ENCODE results near the gene DAGLA. TPM values are rescaled to one million over a fixed set of nuclear protein-coding genes. Genes with fewer than 3 reads are reported as not detected.

The DAGLA gene
- total RNA-seq, 1 experiment from 2014 or later, result 3.1 TPM

- ChIA-PET CTCF (interaction anchor here (1.5 to 4.6 kb wide), 8 partner anchors 8 to 312 kb away, joined by 7 to 64 read pairs (median 23); partner anchors contain the start of genes FADS1 and FADS2), POLR2A (interaction anchor here (1.6 to 1.9 kb wide), 2 partner anchors 8 to 74 kb away, joined by 5 to 6 read pairs; no protein-coding TSS in a partner anchor)
- H3K27ac Mint-ChIP-seq, result peak overlapping the region; percentile 65; the same call in 1 of the 2 replicates
- H3K27me3 Mint-ChIP-seq (ENCODE audit: low read depth), result no peaks in the 10 kb centered on the region
- peaks cover 21% of the 10 kb centered on the region for H3K4me1 Mint-ChIP-seq
- H3K9me3 Mint-ChIP-seq, result no peaks in the 10 kb centered on the region
- H3K36me3 Mint-ChIP-seq, result peaks cover 32% of the 10 kb centered on the region
- DNase-seq (ENCODE audit: low spot score) (no peak), ATAC-seq (no peak)
- H3K4me3 Mint-ChIP-seq, result no peak overlapping the region
- TF ChIP-seq NFE2L1 (CRISPR knock-in tag; IDR thresholded peaks at IDR 0.05) (no peak), ZNF396 (CRISPR knock-in tag; IDR thresholded peaks at IDR 0.05; ENCODE audit: borderline replicate concordance) (no peak), AFF4 (CRISPR knock-in tag; IDR thresholded peaks at IDR 0.05; ENCODE audit: borderline replicate concordance) (no peak), MAX (CRISPR knock-in tag; IDR thresholded peaks at IDR 0.05) (no peak), TEAD1 (CRISPR knock-in tag; IDR thresholded peaks at IDR 0.05) (no peak), JUN (CRISPR knock-in tag; IDR thresholded peaks at IDR 0.05) (no peak), ZNF317 (CRISPR knock-in tag; IDR thresholded peaks at IDR 0.05; ENCODE audit: borderline replicate concordance, low read depth) (no peak), ZNF121 (CRISPR knock-in tag; IDR thresholded peaks at IDR 0.05) (no peak), AR (CRISPR knock-in tag; IDR thresholded peaks at IDR 0.05) (no peak), GRHL2 (CRISPR knock-in tag; IDR thresholded peaks at IDR 0.05; ENCODE audit: insufficient replicate concordance, severe bottlenecking) (no peak), E2F4 (CRISPR knock-in tag; IDR thresholded peaks at IDR 0.05; ENCODE audit: borderline replicate concordance, low read depth) (no peak)
Observed at GRCh38 chr11:61795876-61796526, 115.8 kb downstream of the DAGLA start.

Other genes starting within 250 kb of the DAGLA start
- 1.1 to 1.5 TPM (median 1.3 TPM) in 3 replicates for gene LRRC10B, start 171.6 kb upstream of the DAGLA start, total RNA-seq (2021)
- gene SYT7, start 99.3 kb upstream of the DAGLA start, total RNA-seq (2021), result 12.5 to 18.9 TPM (median 18.2 TPM) in 3 replicates
- 4.9 to 5.9 TPM (median 5.2 TPM) in 3 replicates for gene MYRF, start 72.2 kb downstream of the DAGLA start, total RNA-seq (2021)
- 175 to 192 TPM (median 190 TPM) in 3 replicates for gene TMEM258, start 112.2 kb downstream of the DAGLA start, total RNA-seq (2021)
- 72.3 to 96.3 TPM (median 73.2 TPM) in 3 replicates for gene FEN1, start 112.5 kb downstream of the DAGLA start, total RNA-seq (2021)
- 105 to 108 TPM (median 105 TPM) in 3 replicates for gene FADS1, start 136.6 kb downstream of the DAGLA start, total RNA-seq (2021)
- gene FADS2, start 147.9 kb downstream of the DAGLA start, total RNA-seq (2021), result 416 to 423 TPM (median 422 TPM) in 3 replicates
- gene FADS3, start 211.2 kb downstream of the DAGLA start, total RNA-seq (2021), result 47.4 to 50.0 TPM (median 49.3 TPM) in 3 replicates
- 7.2 to 11.1 TPM (median 8.9 TPM) in 3 replicates for gene RAB3IL1, start 237.2 kb downstream of the DAGLA start, total RNA-seq (2021)

Measured in WTC11 (cell line).